Suppressor macrophage treated with lipopolysaccharide for 1 hour (primary cell): ENCODE data around the gene GVQW3.

Experiments
- DNase-seq, 3 donors: peaks; one replicate each; pipeline ENCODE4 v3.0.0-alpha.2; 2020 to 2022

Gene GVQW3

DNA sequence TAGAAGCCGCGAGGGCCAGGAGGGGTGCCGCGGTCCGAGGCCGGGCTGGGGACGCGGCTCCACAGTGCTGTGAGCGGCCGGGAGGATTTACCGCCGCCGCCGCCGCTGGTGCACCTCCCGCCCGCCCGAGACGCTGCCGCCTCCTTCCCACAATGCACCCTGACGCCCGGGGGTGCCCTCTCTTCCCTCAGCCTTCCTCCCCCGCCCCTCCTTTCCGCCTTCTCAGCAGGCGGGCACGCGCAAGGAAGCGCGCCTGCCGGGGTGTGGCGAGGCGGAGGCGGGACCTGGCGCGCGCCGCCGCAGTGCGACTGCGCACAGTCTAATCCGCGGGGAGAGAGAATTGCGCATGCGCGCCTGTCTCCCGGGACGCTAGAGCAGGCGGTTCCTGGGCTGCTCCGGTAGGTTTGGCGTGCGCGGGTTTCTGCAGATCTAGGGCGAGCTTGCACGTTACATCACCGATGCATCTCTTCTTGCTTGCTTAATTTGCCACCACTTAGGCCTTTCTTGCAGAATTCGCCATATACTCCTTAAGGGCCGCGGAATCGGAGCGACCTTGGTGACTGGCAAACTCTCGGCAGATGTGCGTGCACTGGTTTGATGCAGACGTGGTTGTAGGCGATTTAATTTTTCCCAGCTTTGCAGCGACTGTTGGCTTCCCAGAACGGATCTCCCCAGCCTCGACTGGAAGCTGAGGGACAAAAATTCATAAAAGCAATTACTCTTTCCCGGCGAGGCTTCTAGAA is at the start of gene GVQW3, which contains the start of gene THAP12:
Gene GVQW3 (plus strand): TSS at position 347 of the 743 bp plus-strand sequence. CDS start 506 bp downstream, outside the sequence.
Gene THAP12 (minus strand): TSS at position 156 of the 743 bp plus-strand sequence. CDS start 296 bp downstream, outside the sequence.
- peak; percentile 98 to 100 (median 99) for DNase-seq

- DNase-seq: no peak
Measured at GRCh38 chr11:76334826-76335389, 46.2 kb upstream of the GVQW3 start.

GRCh38 chr11:76335842-76336241 is 45.3 kb upstream of the GVQW3 start:
- peak; percentile 87 to 94 (median 93) for DNase-seq

GRCh38 chr11:76336597-76336996 is 44.5 kb upstream of the GVQW3 start:
- DNase-seq: peak; percentile 28 to 51 (median 45)

DNA sequence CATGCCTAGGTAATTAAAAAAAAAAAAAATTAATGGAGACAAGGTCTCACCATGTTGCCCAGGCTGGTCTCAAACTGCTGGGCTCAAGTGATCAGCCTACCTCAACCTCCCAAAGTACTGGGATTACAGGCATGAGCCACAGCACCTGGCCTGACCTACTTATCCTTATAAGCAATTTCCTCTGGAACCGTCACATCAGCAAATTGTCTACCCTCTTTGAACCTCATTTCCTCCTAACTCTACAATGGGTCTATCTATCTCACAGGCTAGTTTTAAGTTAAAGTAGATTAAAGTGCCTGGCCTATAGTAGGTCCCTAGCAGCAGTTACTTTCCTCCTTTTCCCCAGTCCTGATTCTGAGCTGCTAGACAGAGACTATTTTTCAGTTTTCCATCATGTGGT is 43.7 kb upstream of the GVQW3 start:
- no peak for DNase-seq

DNA sequence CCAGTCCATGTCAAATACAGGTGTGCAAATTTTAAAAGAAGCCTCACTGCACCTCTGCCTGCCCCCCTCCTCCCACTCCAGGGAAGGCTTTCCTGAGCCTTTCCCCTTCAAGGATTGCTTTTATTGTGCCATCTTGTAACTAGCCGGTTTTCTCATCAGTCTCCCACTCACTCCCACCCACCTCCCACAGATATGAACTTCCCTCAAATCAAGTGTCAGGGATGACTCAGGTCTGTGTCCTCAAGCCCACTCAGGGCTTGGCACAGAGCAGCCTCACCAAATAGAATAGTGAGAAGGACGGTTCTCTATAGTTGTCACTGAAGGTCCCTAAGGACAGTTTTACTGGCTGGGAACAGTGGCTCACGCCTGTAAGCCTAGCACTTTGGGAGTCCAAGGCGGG is 43.2 kb upstream of the GVQW3 start:
- peak; percentile 77 to 86 (median 79) for DNase-seq

DNA sequence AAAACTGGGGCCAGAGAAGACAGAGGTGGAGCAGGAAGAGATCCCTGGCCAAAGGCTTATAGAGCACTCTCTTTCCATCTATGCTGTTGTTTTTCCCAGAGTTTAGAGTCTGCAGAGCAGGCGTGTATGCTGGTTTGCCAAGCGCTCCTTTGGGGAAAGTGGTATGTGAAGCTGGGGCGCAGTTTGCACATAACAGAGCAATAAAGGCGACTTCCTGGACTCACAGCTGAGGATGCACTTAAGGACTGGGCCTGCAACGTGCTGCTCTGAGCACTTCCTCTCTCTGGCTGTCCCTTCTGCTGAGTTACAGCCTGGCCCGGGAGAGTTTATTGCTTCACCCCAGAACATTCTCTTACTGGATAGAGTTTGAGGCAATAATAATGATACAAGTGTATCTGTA is 41.9 kb upstream of the GVQW3 start:
- peak; percentile 81 to 82 (median 81) for DNase-seq

DNA sequence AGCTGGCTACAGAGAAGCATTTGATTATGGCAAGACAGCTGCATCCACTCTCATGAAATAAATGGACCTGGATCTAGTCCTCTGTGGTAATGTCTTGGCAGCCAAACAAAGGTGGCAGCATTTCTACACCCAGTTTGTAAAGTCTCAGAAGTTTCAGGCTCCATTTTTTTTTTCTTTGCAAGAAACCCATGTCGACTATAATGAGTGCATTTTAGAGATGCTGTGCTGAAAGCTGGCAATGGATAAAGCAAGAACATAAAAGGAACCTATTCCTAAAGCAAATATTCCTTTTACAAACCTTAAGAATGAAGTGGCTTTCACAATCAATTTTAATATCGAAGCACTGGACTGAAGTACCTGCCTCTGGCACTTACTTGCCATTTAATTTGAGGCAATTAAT is 33.7 kb upstream of the GVQW3 start:
- DNase-seq: no peak

DNA sequence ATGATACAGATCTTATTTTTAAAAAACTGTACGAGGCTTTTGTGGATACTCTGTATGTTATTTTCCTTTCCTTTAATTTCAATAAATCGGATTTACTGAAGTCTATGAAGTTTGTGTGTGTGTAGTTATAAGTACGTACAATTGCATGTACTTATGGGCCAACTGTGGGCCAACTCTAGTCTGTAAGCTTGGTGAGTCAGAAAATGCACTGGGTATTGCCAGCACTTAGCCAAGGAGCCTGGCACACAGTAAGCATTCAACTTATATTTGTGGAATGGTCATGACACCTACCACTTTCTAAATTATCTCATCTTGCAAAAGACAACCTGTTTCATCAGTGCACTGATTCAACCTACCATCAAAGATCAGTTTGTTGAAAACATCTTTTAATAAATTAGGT is 32.8 kb upstream of the GVQW3 start:
- DNase-seq: peak in 1 of 3 donors; percentile 22

DNA sequence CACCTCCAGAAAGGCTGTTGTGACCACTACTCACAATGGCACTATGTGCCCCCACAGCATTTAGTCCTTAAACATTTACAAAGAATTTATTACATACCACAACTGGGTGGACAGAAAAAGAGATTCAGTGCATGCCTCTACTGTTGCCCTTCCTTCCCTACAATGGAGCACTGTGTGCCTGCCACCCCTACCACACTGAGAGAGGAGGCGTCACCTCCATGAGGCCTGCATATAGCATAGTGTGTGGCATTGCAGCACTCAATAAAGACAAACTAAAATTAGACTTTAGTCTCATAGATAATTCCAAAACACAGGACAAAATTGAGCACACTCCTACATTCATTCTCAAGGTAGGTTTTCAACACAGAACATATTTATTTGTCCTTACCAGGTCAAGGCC is 26.0 kb upstream of the GVQW3 start:
- no peak for DNase-seq

DNA sequence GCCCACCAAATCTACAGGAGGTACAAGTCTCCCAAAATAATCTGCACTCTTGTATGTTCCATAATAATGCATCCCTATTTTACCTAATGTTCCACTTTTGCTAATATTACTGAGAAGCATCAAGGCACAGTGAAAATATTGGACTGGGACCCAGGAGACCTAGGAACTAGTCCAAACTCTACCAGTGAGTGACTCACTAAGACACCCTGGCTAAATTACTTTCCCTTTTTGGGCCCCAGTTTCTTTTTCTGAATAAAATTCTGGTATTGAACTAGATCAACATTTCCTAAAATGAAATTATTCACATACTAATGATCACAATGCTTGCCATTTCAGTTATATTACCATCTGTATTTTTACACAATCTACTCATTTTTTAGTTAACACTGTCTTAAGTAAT is 19.7 kb upstream of the GVQW3 start:
- DNase-seq: no peak

DNA sequence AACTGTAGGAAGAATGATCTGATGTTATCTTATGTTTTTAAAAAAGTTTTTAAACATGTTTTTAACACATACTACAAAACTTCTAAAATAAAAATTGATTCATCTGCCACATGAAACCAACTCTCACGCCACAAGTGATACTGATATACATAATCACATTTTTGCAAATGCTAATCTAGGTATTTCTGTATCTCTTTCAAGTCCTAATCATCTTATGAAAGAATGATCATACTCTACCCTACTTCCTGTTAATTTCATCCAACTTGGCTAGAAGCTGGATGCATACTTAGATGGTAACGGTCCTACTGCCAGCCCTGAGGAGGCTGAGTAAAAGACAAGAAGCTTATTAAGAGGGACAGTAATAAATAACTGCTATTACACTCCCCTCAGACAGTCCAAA is 19.3 kb upstream of the GVQW3 start:
- DNase-seq: no peak

GRCh38 chr11:76362716-76363115 is 18.4 kb upstream of the GVQW3 start:
- DNase-seq: no peak

- no peak for DNase-seq
Measured at GRCh38 chr11:76365038-76365679, 16.0 kb upstream of the GVQW3 start.

- no peak for DNase-seq
Measured at GRCh38 chr11:76368490-76368889, 12.6 kb upstream of the GVQW3 start.

- DNase-seq: no peak
Measured at GRCh38 chr11:76369406-76369805, 11.7 kb upstream of the GVQW3 start.

GRCh38 chr11:76371170-76371569 is 10.0 kb upstream of the GVQW3 start:
- DNase-seq: peak; percentile 78 to 95 (median 94)

- DNase-seq: no peak
Measured at GRCh38 chr11:76376746-76377558, 4.2 kb upstream of the GVQW3 start.

DNA sequence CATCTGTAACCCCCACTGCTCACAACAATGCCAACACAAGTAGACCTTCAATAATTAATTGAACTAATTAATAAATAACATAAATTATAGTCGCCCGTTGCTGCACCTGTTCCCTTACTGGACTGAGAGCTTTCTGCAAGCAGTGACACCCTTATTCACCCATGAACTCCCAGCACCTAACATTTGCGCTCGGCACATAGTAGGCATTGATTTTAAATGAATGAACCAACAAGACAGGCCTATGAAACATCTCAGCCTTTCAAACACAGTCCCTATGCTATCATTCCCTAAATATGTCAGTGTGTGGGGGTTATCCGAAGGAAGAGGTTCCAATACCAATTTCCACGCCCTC is 1.3 kb upstream of the GVQW3 start:
- DNase-seq: no peak

DNA sequence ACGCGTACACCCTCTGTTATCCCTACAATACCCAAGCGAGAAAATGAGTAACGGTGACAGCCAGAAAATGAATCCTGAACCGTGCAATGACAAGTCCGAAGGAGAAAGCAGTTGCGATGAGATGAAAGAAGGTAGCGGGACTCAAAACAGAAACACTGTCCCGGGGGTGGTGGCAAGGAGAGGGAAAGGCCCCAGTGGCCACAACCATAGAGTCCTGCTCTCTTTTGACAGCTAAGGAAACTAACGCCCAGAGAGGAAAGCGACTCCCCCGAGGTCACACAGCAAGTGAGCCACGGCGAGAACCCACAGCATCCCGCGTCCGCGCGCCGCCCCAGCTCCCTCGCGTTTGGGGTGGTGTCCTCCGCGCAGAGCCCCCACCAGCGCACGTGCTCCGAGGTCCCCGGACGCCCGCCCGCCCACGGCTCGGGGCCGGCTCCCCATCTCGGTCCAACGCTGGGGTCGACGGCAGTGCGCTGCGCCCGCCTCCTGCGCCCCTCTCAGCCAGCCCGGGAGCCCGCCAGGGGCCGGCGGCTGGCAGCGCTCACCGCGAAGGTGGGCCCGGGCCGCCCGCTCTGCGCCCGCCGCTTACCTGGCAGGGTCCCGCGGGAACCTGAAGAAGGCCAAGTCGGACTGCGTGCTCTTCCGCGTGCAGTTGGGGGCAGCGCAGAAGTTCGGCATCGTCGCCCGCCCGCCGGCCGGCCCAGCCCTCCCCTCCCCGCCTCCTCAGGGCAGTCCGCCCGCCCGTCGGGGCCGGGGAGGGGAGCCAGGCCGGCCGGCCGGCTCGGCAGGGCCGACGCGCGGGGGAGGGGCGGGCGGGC is 755 bp upstream of the GVQW3 start:
- DNase-seq: peak; percentile 59 to 69 (median 67)

GRCh38 chr11:76382209-76382608 is 1.1 kb downstream of the GVQW3 start:
- DNase-seq: no peak

GRCh38 chr11:76385903-76386302 is 4.8 kb downstream of the GVQW3 start:
- no peak for DNase-seq
